ENCODE measurements around the gene RSAD1. TPM values are rescaled to one million over a fixed set of nuclear protein-coding genes. Genes with fewer than 3 reads are reported as not detected.

The RSAD1 gene
- total RNA-seq, 1 donor from 2014 or later = 37.3 TPM

- TF ChIP-seq POLR2A (IDR thresholded peaks at IDR 0.05) (no peak), POLR2AphosphoS5 (IDR thresholded peaks at IDR 0.05; ENCODE audit: insufficient read depth in 1 of 2, low read depth in 1 of 2) (no peak), CTCF (IDR thresholded peaks at IDR 0.05) (no peak)
- intact Hi-C loops (cut with DNase I) = no loop called here
- Histone ChIP-seq H3K4me1 (peaks cover 25% of the 10 kb centered on the region), H3K4me3 (no peak overlapping the region), H3K27ac (no peak overlapping the region), H3K9me3 (no peaks in the 10 kb centered on the region), H3K36me3 (no peaks in the 10 kb centered on the region), H3K27me3 (no peaks in the 10 kb centered on the region)
- no peak for DNase-seq (ENCODE audit: extremely low spot score in 2 of 2)
Observed at GRCh38 chr17:50458270-50458669, 20.4 kb upstream of the RSAD1 start.

- intact Hi-C loops (cut with DNase I) = no loop called here
- no peaks in the 10 kb centered on the region for H3K27me3 ChIP-seq
- no peaks in the 10 kb centered on the region for H3K36me3 ChIP-seq
- DNase-seq (ENCODE audit: extremely low spot score in 2 of 2) = peak in 1 of 2 donors; percentile 81
- no peak overlapping the region for H3K27ac ChIP-seq
- H3K4me3 ChIP-seq = no peak overlapping the region
- TF ChIP-seq POLR2AphosphoS5 (IDR thresholded peaks at IDR 0.05; ENCODE audit: insufficient read depth in 1 of 2, low read depth in 1 of 2) (peak in 1 of 2 donors; percentile 60), CTCF (IDR thresholded peaks at IDR 0.05) (no peak)
- no peaks in the 10 kb centered on the region for H3K9me3 ChIP-seq
- peaks cover 23% of the 10 kb centered on the region for H3K4me1 ChIP-seq
Observed at GRCh38 chr17:50458701-50459676, 19.7 kb upstream of the RSAD1 start.

- Histone ChIP-seq H3K27me3 (no peaks in the 10 kb centered on the region), H3K4me1 (peaks cover 20% of the 10 kb centered on the region), H3K36me3 (no peaks in the 10 kb centered on the region), H3K4me3 (no peak overlapping the region), H3K9me3 (no peaks in the 10 kb centered on the region), H3K27ac (no peak overlapping the region)
- intact Hi-C loops (cut with DNase I) = no loop called here
- no peak for DNase-seq (ENCODE audit: extremely low spot score in 2 of 2)
- TF ChIP-seq CTCF (IDR thresholded peaks at IDR 0.05) = no peak
- no peak for TF ChIP-seq POLR2A (IDR thresholded peaks at IDR 0.05)
Observed at GRCh38 chr17:50459756-50460155, 18.9 kb upstream of the RSAD1 start.

GRCh38 chr17:50460831-50461526 lies 17.7 kb upstream of the RSAD1 start:
- intact Hi-C loops (cut with DNase I) = no loop called here
- Histone ChIP-seq H3K36me3 (no peaks in the 10 kb centered on the region), H3K27ac (no peak overlapping the region), H3K9me3 (no peaks in the 10 kb centered on the region), H3K4me1 (peaks cover 11% of the 10 kb centered on the region), H3K4me3 (no peak overlapping the region), H3K27me3 (no peaks in the 10 kb centered on the region)
- no peak for DNase-seq (ENCODE audit: extremely low spot score in 2 of 2)
- TF ChIP-seq POLR2AphosphoS5 (IDR thresholded peaks at IDR 0.05; ENCODE audit: insufficient read depth in 1 of 2, low read depth in 1 of 2) = no peak
- TF ChIP-seq POLR2A (IDR thresholded peaks at IDR 0.05) = no peak
- TF ChIP-seq CTCF (IDR thresholded peaks at IDR 0.05) = no peak

Measured in vagina (tissue), 2 donors.